Measurements from ENCODE around the gene HDAC11.

GRCh38 chr3:13470894-13471574 lies 9.1 kb upstream of the HDAC11 start:
- TF ChIP-seq EZH2phosphoT487 (IDR thresholded peaks at IDR 0.05; ENCODE audit: insufficient read depth, low read depth) (no peak), EZH2 (IDR thresholded peaks at IDR 0.05; ENCODE audit: insufficient read depth, poor library complexity, severe bottlenecking) (no peak)

Measured in GM23248 (cell line).